Activated effector memory CD4-positive, alpha-beta T cell treated with anti-CD3 and anti-CD28 coated beads, Interleukin-2, amount 50 U/mL, for 16 hours (primary cell): Measurements from ENCODE around the gene EVC2.

Experiments
- DNase-seq: peaks from one replicate; pipeline ENCODE4 v3.0.0-alpha.2; 2020

Gene EVC2

DNA sequence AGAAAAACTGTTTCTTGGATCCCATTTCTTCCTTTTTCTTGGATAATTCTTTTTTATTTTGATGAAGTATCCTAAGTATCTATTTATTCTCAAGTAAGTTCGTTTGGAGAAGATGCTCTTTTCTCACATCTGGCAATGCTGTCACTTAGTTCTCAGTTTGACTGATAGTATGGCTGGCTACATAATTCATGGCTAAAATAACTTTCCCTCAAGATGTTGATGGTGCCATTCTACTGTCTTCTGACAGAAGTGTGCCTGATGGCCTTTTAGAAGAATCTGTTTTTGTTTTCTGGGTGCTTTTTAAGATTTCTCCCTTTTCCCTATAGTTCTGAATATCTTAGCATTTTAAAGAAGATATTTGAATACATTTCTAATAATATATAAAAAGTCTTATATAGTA, 41.6 kb downstream of the EVC2 start:
- no peak for DNase-seq

DNA sequence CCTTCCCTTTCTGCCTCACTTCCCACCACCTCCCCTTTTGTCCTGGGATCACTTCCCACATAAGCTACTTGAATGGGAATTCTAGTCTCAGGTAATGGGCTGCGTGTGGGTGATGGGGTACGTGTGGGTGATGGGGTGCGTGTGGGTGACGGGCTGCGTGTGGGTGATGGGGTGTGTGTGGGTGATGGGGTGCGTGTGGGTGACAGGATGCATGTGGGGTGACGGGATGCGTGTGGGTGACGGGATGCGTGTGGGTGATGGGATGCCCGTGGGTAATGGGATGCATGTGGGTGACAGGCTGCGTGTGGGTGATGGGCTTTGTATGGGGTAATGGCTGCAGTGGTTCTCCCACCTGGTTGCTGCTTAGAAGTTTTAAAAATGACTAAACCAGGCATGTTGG, 43.6 kb downstream of the EVC2 start:
- no peak for DNase-seq

DNA sequence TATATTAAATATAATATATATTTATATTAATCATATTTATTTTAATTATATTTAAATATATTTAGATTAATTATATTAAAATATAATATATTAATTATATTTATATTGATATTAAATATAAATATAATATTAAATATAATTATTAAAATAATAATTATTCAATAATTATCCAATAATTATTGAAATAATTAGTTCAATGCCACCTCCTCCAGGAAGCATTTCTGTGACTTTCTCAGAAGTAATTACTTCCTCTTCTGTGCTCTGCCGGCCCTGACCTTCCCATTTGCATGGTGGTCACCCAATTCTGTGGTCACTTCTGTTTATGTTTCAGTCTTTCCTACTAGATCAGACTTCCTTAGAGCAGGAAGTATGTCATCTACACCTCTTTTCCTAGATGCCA, 45.8 kb downstream of the EVC2 start:
- no peak for DNase-seq

DNA sequence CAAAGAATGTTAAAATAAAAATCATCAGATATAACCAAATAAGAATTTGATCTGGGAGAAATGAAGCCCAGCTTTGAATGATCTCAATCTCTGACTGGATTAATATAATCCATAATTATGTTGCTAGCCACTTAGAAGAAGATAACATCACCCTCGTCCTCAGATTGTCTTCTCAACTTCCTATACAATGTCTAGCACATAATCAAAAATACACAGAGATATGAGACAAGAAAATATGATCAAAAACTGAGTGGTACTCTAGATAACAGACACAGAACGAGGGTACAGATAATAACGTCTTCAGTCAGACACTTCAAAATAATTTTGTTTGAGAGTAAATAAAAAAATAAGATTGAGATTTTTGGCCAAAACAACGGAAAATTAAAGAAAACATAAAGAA, 47.1 kb downstream of the EVC2 start:
- no peak for DNase-seq

DNA sequence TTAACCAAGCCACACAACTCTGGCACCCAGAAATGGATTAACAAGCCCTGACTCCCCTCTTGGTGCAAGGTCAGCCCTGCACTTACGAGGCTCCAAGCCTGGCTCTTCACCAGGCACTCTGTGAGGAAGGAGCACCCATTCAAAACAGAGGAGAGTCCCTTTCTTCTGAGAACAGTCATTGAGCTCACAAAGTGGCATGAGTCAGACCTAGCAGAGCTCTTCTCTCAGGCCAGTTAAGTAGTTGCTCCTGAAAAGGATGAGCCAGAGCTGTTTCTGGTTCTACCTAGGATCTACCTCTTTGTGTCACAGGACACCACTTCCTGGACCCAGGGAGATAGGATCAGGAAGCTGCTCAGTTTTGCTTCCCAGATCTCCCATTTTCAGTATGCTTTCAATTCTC, 48.2 kb downstream of the EVC2 start:
- no peak for DNase-seq

DNA sequence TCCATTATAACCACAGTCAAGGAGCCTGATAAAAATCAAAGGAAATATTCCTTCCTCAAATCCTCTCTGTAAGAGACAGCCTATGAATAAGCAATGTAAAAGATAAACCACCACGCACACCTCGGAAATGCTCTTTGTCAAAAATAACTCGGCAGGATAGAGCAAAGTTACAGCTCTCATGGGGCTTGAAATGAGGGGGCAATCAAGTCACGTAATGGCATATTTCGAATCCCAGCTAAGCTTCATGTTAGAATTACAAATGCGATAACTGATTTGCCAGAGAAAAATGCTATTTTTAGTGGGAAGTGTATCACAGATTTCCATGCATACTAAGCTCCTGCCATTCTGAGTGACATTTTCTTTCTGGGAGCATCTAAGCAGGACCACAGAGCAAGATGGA, 49.4 kb downstream of the EVC2 start:
- DNase-seq, result no peak

DNA sequence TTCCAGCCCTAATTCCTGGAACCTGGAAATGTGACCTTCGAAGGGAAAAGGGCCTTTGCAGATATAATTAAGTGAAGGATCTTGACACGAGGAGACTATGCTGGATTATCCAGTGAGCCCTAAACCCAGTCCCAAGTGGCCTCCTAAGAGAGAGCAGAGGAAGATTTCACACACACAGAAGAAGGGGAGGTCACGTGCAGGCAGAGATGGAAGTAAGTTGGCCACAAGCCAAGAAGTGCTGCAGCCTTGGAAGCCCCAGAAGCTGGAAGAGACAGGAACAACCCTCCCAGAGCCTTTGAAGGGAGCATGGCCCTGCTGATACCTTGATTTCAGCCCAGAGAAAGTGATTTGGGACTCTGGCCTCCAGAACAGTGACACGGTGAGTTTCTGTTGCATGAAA, 51.9 kb downstream of the EVC2 start:
- DNase-seq, result no peak

DNA sequence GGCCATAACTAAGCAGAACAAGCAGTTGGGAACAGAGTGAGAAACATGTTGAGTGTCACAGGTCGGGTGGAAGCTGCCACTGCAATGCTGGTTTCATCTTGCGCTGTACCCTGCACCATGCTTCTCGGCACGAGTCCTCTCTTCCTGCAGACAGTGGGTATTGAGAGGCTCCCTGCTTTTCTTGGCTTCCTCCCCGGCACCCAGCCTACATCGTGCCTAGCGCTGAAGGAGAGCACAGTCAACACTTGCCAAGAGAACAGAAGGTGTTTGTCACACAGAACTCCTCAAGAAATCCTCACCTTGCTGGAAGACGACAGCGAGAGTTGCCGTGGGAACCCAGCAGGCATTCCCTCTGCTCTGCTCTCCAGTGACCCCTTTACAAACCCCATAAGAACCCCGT, 53.6 kb downstream of the EVC2 start:
- DNase-seq, result no peak

DNA sequence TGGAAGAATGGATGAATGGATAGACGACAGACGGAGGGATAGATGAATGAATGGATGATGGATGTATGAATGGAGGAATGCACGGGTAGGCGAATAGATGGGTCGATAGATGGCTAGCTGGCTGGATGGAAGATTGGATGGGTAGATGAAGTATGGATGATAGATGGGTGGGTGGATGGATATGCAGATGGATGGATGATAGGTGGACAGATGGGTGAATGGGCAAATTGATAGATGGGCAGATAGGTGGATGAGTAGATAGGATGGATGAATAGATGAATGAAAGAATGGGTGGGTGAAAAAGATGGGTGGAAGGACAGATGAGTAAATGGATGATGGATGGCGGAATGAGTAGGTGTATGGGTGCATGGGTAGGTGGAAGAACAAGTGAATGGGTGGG, 57.3 kb downstream of the EVC2 start:
- DNase-seq, result no peak

DNA sequence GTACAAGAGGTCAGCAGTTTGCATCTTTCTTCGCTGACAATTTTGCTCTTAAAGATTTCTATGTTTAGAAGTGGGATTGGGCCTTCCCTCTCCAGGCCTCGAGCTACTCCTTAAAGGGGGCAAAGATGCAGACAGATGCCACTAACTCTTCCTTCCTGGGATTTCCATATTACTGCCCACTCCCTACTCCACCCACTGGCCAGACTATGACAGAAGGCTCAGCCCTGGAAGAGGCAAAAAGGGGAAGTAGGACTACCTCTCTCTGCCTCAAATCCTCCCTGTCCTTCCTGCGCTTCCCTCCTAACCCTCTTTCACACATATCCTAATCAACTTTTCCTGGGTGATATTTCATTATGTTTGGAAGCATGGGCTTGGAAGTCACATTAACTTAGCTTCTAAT, 58.3 kb downstream of the EVC2 start:
- no peak for DNase-seq

DNA sequence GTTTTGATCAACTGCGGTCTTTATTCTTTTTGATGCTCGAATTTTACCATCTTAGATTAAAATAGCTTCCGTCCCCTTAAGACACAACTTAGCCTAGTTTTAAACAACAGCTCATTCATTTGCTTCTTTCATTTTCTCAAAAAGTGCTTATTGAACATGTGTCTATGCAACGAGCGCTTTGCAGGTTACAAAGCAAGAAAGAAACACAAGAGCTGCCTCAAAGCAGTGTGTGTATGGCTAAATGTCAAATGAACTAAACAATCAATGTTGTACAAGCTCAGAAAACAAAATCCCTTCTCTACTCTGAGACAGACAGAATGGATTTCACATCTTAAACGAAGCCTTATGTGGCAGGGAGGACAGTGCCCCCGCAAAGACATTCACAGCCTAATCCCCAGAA, 61.0 kb downstream of the EVC2 start:
- no peak for DNase-seq

DNA sequence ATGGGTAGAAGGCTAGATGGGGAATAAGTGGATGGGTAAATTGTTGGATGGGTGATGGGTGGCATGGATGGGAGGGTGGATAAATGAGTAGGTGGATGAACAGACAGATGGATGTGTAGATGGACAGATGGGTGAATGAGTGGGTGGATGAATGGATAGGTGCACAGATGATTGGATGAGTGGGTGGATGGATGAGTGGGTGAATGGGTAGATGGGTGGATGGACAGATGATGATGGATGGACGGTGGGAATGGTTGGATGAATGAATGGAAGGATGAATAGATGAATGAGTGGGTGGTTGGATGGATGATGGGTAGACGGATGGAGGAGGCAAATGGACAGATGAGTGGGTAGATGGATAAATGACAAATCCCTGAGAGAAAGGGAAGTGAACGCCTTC, 68.3 kb downstream of the EVC2 start:
- no peak for DNase-seq

DNA sequence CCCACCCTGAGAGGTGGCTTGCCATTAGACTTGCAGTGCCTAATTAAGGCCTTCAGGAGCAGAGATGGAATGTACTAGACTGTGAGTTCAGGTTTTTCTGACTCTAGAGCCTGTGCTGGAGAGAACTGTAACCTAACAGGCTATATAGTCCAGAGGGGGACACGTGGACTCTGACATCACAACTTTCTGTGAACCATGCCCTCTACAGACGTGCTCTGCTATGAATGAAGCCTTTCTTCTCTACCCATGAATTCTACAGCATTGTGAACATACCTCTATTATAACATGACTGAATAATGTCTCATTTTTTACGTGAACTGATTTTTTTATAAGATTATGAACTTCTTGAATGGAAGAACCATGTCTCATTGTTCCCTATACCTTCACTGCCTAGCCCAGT, 68.8 kb downstream of the EVC2 start:
- no peak for DNase-seq

DNA sequence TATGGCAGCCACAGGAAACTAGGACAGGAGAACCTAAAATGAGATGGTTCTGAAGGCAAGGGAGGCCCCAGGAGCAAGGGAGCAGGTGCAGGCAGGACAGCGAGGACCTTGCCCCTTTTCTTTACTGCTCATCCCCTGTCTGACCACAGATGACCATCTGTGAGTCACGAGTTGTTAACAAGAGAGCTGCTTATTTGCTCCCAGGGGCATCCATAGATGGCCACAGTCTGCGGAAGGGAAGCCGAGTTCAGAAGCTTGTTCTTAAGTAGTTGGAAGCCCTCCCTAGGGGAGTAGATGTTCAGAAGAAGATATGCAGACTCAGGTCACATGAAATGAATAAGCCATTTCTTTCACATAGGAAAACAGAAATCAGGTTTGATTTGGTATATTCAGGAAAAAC, 69.4 kb downstream of the EVC2 start:
- DNase-seq, result no peak

DNA sequence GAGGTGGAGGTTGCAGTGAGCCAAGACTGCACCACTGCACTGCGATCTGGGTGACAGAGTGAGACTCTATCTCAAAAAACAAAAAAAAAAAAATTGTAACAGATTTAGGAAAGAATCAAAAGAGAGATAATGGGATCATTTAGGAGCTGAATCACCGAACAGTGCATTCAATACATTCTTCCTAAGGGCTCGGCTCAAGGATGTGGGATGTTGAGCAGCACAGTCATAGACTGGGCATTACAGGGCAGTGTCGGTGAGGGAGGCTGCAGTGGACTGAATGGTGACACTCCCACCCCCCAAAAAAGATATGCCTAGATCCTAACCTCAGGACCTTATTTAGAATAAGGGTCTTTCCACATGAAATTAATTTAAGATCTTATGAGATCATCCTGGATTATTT, 70.0 kb downstream of the EVC2 start:
- no peak for DNase-seq

DNA sequence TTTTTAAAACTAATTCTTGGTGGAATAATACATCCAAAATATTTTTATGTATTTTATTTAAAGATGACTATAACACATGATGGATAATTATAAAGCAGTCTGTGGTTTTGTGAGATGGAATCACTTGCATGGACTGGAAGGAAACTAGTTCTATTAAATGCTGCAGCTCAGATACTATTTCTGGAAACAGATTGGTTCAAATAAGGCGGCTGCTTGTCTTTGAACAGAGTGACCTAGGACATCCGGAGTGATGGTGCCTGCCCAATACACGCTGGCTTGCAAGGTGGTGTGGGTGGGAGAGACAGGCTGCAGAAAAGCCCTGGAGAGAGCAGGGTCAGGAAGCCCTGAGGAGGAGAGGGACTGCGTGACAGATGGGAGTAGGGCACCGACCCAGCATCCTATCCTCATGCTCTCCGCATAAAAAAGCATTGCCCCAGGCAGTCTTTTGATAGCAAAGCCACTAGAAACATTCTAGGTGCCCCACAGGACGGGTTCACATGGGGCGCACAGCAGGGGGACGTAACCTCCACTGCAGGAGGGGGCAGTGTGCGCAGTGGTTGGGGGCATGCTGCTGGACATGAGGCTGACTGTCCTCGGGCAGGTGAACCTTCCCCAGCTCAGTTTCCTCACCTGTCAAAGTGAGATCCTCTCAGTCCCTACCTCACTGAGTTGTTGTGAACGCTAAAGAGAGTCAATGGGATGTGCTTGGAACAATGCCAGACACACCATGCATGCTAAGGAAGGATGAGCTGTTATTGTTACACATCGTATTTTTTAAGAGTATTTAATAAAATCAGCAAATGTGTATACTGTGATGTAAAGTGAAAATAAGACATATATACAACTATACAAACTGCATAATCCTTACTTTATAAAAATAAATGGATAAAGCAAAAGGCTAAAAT, 71.3 kb downstream of the EVC2 start:
- no peak for DNase-seq

DNA sequence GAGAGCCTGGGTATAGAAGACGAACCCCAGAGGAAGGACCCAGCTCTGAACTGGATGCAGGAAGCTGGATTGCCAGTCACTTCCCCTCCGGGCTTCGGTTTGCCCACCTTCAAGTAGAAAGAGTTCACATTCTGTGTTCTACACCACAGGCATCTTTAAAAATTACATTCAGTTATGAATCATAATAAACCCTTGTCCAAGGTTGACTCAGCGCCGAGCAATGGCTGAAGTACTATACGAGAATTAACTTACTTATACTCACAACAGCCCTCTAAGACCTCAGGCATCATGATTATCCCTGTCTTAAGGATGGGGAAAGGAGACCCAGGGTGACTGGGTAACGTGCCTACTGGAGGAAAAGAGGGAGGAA, 72.5 kb downstream of the EVC2 start:
- no peak for DNase-seq

DNA sequence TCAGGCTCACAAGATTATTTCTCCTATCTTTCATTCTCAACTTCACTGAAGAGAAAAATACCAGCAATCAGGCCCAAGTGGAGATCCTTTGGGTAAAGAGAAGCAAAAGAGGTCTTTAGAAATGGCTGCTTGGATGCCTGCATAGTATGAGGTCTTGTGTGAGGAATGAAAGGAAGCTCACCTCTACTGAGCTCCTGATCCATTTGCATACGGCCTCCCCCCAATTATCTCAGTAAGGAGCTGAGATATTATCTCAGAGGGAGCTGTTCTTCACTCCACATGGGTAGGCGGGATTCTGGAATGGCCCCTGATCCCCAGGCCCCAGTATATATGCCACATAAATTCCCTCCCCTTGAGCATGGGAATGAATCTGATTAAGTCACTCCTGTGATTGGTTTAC, 75.8 kb downstream of the EVC2 start:
- DNase-seq, result no peak

DNA sequence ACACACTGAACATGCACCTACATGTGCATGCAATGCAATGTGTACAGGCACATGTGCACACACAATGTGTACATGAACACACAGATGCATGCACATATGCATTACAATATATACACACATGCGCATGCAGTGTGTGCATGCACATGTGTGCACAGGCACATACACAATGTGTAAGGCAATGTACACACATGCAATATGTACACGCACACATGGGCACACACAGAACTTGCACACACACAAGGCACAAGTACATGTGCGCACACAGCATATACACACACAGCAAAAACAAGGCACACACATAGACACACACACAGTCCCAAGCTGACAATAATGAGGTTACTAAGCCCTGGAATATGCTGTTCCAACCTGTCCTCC, 76.3 kb downstream of the EVC2 start:
- no peak for DNase-seq

DNA sequence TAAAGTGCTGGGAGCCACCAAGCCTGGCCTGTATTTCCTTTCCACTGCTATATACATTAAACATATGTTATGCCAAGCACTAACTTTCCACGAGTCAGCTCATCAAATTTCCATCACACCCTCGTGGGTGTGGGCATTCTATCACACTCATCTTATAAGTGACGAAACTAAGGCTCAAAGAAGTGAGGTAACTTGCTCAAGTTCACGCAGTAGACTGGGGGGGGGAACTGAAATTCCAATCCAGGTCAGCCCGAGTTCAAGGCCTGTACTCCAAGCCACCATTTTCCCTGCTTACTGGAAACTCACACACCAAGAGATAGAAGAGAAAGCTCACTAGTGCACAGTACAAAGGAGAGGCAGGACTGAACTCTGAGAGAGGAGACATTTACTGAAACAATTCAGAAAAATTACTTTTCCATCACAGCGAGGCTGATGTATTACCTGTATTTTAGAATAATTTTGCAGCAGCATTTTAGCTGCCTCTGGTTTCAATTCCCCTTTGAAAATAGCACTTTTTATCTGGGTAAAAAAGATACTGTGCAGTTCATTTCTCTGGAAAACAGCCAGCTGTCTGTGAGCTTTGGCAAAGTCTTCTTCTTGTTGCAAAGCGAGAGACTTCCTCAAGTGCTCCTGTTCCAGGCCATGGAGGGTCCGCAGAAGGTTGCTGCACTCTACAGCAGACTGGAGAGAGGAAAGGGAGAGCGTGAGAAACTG, 76.8 kb downstream of the EVC2 start:
- no peak for DNase-seq

DNA sequence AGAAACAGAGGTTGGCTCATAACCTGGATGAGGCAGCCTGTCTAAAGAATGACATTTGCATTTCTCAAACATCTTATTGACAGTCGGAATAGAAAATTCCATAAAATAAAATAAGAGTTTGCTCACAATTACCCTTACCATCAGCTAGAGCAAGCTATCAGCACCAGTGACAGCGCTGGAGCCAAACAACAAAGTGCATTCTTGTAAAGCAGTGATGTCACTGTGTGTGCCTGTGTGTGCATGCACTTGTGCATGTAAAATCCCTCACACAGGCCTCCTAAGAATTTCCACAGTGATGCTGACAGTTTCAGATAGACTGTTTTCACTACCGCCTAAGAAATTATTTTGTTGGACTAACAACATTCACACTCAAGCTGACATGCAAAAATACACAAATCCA, 77.6 kb downstream of the EVC2 start:
- DNase-seq, result no peak

DNA sequence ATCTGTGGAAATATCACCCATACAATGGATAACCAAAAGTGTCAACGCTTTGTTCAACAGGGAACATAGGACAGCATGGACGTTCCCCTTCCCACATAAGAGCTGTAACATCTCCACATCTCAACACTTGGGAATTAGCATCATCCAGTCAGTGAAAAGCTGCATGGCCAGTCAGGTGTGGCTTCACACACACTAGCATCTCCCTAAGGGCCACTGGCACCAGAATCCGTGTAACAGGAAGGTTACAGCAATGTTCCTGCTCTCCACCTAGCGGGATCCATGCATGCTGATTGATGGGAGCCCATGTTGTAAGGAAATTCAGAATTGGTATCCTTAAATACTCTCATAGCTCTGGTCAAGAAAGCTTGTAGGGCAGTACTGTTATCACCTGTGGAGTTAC, 78.8 kb downstream of the EVC2 start:
- DNase-seq, result no peak

DNA sequence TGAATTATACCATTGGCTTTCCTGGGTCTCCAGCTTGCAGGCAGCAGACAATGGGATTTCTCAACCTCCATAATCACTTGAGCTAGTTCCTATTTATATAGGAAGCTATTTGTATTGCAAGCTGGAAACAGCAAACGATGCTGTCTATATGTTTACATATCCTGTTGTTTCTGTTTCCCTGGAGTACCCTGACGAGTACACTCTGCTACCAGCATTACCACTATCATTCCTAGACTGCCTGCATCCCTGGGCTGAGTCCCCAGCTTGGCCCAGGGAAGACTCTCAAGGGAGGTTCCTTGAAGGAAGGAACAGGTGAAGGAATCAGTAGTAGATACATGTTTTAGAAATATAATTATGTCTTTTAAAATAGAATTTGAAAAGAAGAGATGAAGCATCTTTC, 81.4 kb downstream of the EVC2 start:
- no peak for DNase-seq

DNA sequence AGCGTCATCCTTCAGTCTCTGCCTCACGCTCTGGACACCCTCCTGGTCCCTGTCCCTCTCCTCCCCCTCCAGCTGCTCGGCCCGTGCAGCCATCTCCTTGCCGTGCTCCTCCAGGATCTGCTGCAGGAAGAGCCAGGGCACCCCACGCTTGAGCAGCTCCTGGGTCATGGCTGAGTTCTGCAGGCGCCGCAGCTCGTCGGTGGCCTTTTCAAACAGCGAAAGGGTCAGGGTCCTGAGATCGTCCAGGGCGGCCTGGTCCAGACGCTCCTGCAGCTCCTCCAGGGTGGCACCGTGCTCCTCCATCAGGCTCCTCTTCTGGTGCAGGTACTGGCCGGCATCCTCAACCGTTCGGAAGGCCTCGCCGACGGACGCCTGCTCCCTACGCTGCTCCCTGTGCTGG, 85.8 kb downstream of the EVC2 start:
- DNase-seq, result no peak
